ENCODE results near the gene ITLN1.

DNA sequence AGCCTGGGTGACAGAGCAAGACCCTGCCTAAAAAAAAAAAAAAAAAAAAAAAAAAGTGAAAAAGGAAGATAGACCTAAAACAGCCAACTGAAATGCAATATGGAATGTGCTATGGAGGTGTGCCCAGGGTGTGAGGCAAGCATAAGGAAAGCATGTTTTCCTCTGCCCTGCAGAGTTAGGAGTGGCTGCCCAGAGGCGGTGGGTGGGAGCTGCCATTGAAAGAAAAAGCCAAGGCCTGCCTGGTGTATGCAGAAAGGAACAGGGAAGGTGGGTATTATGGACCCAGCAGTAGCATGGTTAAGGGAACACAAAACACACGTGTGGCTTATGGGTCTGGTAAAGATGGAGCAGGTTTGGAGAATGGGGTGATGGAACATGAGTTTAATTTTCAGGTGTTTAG, 31.2 kb downstream of the ITLN1 start:
- TF ChIP-seq ZNF274 (IDR thresholded peaks at IDR 0.05; ENCODE audit: low read depth, low read length) (no peak), SUZ12 (IDR thresholded peaks at IDR 0.05; ENCODE audit: extremely low read depth, insufficient read depth, insufficient read length) (no peak), YY1 (IDR thresholded peaks at IDR 0.05; ENCODE audit: insufficient read depth, insufficient read length) (no peak)

Data from NT2/D1 (cell line).